Ovary (tissue), 3 donors: ENCODE data around the gene MBD4.

ENCODE experiments used
- CTCF ChIP-seq, 3 donors: fragments of 450-650 bp in 2 of 3; fragments of 200-600 bp in 1 of 3; IDR thresholded peaks; one replicate each; pipeline versions ENCODE4 v1.5.1 to v1.8.0; 2016 to 2022; ENCODE audit warnings: antibody characterized with exemption in 3 of 3, mild to moderate bottlenecking in 1 of 3
- EP300 ChIP-seq: sonication (generic); formaldehyde crosslinking; IDR thresholded peaks from one replicate; pipeline ENCODE4 v1.6.1; 2017; ENCODE audit warnings: antibody characterized with exemption
- POLR2A ChIP-seq: fragments of 450-650 bp; IDR thresholded peaks from one replicate; pipeline ENCODE4 v1.6.1; 2017; ENCODE audit warnings: antibody characterized with exemption, mild to moderate bottlenecking, moderate library complexity
- donor health status: DM: no; HTN: no; CAD: no.

GRCh38 chr3:129460155-129460554 is 20.4 kb upstream of the MBD4 start:
- no peak for TF ChIP-seq CTCF (IDR thresholded peaks at IDR 0.05)
- no peak for TF ChIP-seq EP300
- TF ChIP-seq POLR2A = no peak
